NCI-H1694 treated with DMSO at 0.1 percent for 48 hours (cell line): Measurements from ENCODE around the gene KRTAP10-1.

Experiments used
- DNase-seq: peaks from one replicate; lab custom pipeline; 2025; lab: John Stamatoyannopoulos, UW

KRTAP10-1 gene

DNA sequence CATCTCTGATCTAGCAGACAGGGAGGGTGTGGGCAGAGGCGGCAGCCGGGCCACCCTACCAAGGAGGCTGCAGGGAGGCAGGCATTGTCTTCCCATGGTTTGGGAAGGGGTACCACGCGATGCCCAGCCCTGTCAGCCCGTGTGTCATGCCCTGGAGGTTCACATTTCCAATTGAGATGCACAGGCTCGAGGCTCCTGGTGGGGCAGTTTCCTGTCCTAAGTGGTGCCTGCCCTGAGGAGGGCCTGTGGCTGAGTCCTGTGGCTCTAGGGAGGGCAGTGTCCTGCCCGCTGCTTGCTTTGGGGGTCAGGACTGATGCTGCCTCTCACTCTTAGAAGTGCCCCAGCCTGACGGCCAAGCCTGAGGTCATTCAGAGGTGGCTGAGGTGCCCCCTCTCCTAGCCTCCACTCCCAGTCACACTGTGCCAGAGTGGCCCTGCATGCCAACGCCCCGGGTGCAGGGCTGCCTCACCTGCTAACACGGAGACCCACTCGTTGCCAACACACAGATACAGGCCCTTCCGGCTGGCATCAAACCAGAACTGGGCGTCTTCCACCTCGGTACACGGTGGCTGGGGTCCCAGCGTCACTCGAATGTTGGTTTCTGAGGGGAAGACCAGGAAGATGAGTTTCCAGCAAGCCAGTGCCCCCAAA, 11.9 kb downstream of the KRTAP10-1 start:
- no peak for DNase-seq

DNA sequence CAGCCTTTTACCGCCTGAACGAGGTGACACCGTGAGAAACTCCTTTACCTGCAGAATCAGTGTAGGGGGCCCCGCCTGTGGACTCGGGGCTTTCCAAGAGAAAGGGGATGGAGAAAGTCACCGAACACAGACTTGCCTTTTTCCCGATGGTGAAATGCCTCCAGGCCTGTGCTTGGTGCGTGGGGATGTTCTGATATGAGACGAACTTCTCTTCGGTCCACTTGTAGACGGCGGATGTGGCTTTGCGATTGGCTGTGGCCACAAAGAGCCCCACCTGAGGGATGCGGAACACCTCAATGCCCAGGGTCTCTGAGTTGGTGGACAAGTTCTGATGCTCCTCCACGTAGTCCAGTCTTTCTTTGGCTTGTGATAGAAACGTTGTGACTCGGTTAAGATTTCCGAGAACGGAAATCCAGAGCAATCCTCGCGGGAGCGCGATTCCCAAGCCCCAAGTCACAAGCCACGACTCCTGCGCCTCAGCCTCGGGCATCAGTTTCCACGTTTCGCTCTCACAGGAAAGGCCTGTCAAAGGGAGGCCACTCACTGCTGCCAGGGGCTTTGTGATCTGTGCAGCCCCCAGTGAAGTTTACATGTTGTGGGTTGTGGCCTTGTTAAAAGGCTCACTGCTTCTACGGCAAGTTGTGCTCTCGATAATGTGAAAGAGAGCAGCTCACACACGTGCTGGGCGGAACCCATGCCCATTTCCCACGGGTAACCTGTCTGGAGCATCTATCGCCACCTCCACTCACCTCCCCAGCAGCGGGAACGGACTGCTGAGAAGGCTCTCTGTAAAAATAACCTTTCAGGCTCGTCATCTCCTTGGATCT, 12.6 kb downstream of the KRTAP10-1 start:
- no peak for DNase-seq

DNA sequence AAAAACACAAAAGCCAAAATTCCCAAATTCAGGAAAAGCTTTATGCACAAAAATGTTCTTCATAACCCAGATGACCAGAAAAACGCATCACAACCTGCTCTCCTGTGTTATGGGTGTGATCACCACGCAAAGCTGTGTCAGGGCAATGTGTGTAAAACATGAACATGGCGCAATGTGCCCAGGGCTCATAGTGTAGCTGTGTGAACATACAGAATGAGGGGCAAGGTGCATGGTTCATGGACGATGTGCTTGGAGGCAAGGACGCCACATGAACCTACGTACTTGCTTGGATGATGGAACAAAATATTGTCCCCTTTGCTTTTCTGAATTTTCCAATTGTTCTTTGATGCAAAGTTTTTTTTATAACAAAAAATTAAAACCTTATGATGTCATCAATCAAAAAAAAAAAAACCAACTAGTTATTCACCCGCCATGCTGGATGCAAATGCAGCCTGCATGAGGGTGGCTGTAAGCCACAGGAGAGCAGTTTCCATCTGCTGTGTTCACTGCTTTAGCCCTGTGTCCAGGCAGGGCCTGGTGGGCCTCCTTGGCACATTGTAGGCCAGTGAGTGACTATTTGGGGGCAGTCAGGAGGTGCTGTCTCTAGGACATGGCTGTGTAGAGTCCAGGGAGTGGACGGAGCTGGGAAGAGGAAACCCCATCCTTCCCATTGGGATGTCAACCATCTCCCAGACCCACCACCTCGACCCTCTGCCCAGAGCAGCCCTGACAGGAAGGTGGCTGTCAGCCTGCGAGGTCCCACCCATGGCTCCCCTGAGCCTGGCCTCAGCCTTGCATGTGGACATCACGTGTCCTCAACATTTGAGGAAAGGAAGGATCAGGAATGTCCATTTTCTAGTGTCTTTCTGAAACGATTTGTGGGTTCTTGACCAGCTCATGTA, 13.6 kb downstream of the KRTAP10-1 start:
- no peak for DNase-seq

DNA sequence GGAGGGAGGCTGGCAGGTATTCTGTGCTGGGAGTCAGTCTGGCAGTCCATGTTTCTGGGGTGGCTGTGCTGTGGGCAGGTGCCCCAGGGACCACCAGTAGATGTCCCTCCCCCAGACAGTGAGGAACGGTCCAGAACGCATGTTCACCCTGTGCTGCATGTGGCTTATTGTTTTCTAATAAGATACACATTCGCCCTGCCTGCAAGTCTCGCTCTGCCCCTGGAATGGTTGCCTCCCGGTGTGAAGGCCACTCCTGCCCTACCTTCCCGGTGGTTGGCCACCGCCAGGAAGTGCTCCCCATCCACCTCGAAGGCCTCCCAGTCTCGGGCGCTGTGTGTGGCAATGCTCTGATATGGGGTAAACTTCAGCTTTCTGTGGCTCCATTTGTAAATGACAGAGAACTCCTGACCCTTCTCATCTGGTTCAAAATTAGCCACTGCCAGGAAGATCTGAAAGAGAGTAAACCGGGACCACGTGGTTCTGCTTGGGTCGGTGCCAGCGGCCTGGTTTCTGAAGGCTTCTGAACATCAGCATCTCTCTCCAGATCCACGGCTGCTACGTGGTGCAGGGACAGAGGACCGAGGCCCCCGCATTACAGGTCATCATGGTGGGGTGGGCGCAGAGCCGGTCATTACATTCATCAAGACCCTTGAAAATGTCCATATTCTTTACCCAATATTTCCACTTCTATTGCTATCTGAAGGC, 14.5 kb downstream of the KRTAP10-1 start:
- no peak for DNase-seq

DNA sequence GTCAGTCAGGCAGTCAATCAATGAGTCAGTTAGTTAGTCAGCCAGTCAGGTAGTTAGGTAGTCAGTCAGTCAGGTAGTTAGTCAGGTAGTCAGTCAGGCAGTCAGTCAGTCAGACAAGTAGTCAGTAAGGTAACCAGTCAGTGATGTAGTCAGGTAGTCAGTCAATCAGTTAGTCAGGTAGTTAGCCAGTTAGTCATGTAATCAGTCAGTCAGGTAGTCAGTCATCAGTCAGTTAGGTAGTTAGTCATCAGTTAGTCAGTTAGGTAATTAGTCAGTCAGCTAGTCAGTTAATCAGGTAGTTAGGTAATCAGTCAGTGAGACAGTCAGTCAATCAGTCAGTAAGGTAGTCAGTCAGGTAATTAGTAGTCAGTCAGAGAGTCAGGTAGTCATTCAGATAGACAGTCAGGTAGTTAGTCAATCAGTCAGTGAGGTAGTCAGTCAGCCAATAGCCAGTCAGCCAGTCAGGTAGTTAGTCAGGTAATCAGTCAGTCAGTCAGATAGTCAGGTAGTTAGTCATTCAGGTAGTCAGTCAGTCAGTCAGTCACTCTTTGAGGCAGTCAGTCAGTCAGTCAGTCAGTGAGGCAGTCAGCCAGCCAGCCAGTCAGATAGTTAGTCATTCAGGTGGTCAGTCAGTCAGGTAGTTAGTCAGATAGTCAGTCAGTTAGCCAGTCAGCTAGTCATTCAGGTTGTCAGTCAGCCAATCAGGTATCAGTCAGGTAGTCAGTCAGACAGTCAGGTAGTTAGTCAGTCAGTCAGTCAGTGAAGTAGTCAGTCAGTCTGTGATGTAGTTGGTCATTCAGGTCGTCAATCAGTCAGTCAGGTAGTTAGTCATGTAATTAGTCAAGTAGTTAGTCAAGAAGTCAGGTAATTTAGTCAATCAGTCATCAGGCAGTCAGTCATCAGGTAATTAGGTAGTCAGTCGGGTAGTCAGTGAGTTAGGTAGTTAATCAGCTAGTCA, 15.3 kb downstream of the KRTAP10-1 start:
- DNase-seq = no peak

DNA sequence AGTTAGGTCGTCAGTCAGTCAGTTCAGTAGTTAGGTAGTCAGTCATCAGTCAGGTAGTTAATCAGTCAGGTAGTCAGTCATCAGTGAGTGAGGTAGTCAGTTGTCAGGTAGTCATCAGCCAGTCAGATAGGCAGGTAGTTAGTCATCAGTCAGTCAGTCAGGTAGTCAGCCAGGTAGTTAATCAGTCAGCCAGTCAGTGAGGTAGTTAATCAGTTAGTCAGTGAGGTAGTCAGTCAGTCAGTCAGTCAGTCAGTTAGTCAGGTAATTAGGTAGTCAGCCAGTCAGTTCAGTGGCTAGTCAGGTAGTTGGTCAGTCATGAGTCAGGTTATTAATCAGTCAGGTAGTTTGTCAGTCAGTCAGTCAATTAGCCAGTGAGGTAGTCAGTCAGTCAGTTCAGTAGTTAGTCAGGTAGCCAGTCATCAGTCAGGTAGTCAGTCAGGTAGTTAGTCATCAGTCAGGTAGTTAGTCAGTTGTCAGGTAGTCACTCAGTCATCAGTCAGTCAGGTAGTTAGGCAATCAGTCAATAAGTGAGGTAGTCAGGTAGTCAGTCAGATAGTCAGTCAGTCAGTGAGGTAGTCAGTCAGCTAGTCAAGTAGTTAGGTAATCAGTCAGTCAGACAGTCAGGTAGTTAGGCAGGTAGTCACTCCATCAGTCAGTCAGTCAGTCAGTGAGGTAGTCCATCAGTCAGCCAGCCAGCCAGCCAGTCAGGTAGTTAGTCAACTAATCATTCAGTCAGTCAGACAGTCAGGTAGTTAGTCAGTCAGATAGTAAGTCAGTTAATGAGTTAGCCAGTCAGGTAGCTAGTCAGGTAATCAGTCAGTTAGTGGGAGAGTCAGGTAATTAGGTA, 16.2 kb downstream of the KRTAP10-1 start:
- DNase-seq = no peak

DNA sequence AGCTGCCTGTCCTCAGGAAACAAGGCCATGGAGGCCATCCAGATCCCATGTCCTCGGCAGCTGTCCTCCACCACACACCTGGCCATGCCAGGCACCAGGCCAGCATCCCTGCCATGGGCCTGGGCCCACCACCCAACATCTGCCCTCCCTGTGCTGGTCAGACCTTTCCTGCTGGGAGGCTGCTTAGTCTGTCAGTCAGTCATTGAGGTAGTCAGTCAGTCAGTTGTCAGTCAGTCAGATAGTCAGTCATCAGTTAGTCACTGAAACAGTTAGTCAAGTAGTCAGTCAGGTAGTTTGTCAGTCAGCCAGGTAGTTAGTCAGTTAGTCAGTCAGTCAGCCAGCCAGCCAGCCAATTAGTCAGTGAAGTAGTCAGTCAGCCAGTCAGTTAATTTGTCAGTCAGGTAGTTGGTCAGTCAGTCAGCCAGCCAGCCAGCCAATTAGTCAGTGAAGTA, 17.2 kb downstream of the KRTAP10-1 start:
- no peak for DNase-seq

DNA sequence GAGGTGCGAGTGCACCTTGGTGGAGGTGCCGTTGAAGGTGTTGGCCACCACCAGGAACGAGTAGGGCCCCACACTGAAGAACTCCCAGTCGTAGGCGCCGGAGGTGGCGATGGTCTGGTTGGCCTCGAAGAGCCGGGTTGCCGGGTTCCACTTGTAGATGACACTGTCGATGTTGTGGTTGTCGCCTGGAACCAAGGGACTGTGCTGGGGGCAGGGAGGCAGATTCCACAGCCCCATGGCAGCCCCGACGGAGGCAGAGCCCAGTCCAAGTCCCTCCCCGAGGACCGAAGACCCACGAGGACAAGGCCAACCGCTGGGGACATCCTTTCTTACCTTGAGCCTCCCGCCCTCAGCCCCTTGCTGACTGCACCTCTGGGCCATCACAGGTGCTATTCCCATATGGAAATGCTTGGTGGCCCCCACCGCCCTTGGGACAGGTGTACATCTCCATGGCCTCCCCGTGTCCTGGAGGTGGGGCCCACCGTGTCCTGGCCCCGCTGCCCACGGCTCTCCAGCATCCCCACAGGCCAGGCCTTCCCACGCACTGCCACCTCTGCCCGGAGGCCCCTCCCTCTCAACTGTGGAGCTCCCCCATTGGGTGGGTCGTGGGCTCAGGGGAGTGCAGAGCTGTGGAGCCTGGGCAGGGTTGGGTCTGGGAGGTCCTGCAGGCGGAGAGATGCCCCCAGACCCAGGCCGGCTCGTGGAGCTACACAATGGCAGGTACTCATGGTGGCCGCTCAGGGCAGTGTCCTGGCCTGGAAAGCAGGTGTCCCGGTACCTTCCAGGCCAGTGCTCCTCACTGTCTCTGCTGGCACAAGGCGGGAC, 17.9 kb downstream of the KRTAP10-1 start:
- DNase-seq = no peak

DNA sequence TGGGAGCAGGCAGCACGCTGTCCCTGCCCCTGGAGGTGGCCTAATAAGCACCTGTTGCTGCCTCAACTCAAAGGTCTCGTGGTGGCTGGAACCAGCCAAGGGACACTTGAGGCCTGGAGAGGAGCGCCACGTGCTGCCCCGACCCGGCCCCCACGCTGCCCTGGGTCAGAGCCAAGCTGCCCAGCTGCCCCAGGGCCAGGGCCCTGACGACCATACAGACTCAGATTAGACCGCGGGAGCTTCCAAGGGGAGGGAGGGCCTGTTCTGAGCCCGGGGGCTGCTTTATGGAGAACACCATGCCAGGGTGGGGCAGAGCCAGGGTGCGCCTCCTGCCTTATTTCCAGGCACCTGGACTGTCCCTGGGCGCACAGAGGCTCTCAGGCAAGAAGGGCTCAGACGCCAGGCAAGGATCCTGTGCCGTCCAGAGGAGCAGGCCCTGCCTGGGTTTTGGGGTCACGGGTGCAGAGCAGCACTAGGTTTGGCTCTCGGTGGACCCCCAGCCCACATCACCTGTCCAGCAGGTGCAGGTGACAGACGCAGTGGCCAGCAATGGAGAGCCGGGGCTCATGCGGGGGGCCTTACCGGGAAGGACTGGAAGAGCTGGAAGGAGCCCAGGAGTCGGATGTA, 18.6 kb downstream of the KRTAP10-1 start:
- DNase-seq = no peak

DNA sequence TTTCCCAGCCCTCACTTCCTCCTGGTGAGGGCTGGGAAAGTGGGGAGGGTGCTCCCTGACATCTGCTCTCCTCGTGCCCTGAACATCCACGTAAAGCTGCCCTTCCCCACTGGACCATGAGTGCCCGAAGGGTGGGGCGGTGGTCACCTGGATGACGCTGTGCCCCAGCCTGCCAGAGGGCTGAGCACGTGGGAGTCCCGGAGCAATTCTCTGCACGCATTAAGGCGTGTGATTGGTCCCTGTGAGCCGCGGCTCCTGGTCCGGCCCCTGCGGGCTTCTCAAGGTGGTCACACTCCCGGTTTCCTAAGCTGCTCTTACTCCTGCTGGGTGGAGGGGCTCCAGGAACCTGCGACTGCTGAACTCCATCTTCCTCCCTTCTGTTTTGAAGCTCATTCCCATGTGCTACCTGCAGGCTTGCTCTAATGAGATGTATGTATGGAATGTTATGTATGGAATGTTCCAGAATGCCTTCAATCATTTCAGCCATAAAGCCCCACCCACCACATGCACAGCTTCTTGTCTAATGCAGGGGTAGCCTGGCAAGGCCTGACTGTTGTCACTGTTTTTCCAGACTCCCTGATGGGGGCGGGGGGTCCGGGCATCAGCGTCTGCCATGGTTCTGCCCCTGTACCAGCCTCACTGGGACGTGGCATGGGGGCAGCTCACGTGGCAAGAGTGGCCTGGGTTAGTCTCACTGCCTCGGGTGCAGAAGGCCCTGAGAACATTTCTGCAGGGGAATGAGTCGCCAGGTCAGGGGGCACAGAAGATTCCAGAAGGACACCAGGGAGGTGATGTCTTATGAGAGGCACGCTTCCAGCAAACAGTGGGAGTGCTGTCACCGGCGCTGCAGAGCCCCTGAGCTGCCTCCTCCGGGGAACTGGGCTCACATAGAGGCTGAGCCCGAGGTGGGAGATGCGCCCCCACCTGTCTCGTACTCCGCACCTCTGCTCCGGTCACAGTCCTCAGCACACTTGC, 19.4 kb downstream of the KRTAP10-1 start:
- no peak for DNase-seq

DNA sequence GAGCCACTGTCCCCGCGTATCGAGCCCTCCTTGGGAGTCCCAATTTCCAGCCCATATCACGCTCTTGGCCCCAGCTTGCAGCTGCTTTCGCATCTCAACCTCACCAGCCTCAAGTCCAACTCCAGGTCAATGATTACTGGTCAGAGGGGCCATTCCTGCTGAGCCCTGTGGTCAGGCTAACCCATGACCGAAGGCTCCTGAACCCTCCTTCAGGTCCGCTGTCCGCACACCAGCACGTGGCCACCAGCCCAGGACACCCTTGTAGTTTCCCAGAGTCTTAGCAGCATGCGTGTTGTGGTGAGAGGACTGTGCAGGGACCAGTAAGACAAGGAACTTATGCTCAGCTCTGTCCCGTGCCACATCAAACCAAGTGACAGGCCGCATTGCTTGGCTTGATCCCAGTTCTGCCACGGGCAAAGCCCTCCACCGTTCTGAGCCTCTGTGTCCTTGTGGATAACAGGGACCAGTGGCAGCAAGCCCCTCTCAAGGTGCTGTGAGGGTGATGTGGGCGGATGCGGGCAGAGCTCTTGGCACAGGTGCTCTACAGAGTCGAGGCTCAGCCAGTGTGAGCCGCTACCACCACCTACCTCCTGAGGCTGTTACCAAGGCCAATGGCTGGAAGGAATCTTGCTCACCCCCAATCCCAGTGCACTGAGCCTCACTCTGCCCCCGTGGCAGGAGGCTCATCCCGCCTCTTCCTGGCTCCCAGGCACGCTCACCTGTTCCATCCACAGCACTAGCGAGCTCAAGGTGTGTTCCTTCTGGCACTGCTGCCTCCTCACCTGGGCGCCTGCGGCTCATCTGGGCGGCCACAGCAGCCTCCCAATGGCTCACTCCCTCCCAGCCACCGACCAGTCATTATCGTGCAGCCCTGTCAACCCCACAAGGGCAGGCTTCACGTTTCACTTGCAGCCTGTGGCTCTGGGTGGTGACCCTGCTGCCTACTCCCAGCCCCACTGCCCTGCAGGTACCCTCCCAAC, 20.4 kb downstream of the KRTAP10-1 start:
- no peak for DNase-seq

DNA sequence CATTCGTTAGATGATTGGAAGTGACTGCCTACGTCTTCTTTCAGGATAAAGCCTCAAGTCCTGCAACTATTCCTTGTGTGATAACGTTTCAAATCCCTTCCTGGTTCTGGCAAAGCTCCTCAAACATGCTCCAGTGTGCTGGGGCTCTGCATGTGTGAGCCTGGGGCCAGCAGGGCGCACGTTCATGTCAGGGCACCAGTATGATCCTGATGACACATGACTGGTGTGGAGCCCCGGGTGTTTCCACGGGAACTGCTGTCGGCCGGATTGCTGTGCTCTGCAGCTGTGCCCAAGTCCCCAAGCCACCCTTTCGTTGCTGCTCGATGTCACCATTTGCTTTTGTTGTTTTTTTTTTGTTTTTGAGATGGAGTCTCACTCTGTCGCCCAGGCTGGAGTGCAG, 21.3 kb downstream of the KRTAP10-1 start:
- DNase-seq = no peak

DNA sequence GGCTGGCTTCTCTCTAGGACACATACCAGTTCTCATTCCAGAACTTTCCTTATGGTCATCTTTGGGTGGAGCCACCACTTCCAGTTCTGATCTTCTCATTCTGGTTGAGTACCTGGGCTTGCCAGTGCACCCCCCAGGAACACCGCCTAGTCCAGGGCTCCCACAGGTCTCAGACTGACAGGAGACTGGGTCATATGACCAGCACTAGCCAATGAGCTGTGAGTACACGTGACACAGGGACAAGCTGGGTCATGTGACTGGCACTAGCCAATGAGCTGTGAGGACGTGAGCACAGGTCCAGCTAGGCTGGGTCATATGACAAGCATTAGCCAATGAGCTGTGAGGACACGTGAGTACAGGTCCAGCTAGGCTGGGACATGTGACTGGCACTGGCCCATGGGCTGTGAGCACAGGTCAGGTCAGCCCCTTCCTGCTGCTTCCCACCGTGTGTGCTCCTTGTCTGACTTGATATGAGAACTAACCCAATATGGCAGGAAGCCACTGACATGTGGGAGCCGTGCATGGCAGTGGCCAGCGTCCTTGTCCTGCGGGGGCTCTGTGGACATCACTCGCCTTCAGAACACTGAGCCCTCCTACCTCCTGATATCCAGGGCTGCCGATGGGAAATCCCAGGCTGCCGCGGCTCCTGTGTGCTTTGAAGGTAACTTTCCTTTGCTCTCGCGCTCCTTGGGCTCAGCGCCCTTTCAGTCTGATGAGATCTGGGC, 22.7 kb downstream of the KRTAP10-1 start:
- no peak for DNase-seq

DNA sequence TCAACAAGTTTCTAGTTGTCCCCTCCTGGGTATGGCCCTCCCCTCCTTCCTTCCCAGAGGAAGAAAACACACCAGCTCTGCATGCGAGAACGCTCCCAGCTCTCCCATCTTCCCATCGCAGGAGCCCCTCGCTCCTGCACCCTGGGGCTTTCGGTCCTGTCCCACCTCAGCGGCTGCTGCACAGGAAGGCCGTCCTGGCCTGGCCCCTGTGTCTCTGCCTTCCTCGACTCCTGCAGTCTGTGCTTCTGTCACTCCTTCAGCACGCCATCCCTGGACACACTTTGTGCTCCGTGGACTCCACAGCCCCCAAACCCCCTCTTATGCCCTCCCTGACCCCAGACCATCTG, 23.2 kb downstream of the KRTAP10-1 start:
- no peak for DNase-seq

DNA sequence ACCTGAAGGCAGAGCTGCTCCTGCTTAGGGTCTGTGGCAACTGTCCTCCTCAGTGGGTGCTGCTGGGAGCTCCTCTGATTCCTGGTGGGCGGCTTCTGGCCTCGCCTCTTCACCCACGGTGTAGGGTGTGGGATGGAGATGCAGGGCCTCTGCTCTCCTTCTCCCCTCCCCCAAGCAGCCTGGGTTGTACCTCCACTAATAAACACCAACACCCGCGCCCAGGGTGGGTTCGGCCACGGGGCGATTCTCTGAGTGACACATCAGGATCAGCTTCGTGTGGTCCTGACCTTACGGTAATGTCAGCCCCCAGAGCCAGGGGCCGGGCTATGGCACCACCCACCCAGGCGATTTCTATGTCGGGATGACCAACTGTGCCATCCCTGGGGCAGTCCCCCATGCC, 23.7 kb downstream of the KRTAP10-1 start:
- DNase-seq = no peak
